Neural cell (in vitro differentiated cells): ENCODE measurements around the gene CH25H. TPM values are rescaled to one million over a fixed set of nuclear protein-coding genes. Genes with fewer than 3 reads are reported as not detected.

ENCODE experiments used
- H2AFZ ChIP-seq: fragments of 200-600, 300-800 bp; sonication (generic), shearing (Covaris generic); 2 replicates; pipeline ENCODE4 v1.6.0; 2014; ENCODE audit warnings: low read depth, mild to moderate bottlenecking, antibody characterized with exemption, low read length, moderate library complexity
- H3F3A ChIP-seq: fragments of 200-600 bp; shearing (Covaris generic); 2 replicates; pipeline ENCODE4 v1.6.1; 2016; ENCODE audit warnings: mild to moderate bottlenecking, moderate library complexity, mixed read lengths, antibody characterized with exemption, low read length; ENCODE audit not compliant: insufficient read depth, poor library complexity, severe bottlenecking
- H3K27ac ChIP-seq: fragments of 200-600, 300-800 bp; sonication (generic), shearing (Covaris generic); 2 replicates; pipeline ENCODE4 v1.5.1; 2014; ENCODE audit warnings: mild to moderate bottlenecking, low read length, moderate library complexity
- H3K27me3 ChIP-seq: fragments of 300-800, 200-600 bp; sonication (generic), shearing (Covaris generic); 2 replicates; pipeline ENCODE4 v1.6.0; 2014; ENCODE audit warnings: mild to moderate bottlenecking, low read depth, low read length, moderate library complexity; ENCODE audit not compliant: insufficient read depth
- H3K36me3 ChIP-seq: fragments of 300-800, 200-600 bp; sonication (generic), shearing (Covaris generic); 2 replicates; pipeline ENCODE4 v1.5.1; 2014; ENCODE audit warnings: mild to moderate bottlenecking, antibody characterized with exemption, low read length, moderate library complexity; ENCODE audit not compliant: insufficient read depth
- H3K4me2 ChIP-seq: fragments of 300-800, 200-600 bp; sonication (generic), shearing (Covaris generic); 2 replicates; pipeline ENCODE4 v1.6.0; 2014; ENCODE audit warnings: mild to moderate bottlenecking, low read length
- H3K4me3 ChIP-seq: fragments of 300-800, 200-600 bp; sonication (generic), shearing (Covaris generic); 2 replicates; pipeline ENCODE4 v1.5.1; 2014; ENCODE audit warnings: mild to moderate bottlenecking, low read length, moderate library complexity
- H3K79me2 ChIP-seq: fragments of 200-600 bp; shearing (Covaris generic); replicated peaks from 2 replicates; pipeline ENCODE4 v1.6.0; 2014; ENCODE audit warnings: mild to moderate bottlenecking, low read length, moderate library complexity; ENCODE audit not compliant: insufficient read depth
- H3K9ac ChIP-seq: fragments of 300-800, 200-600 bp; sonication (generic), shearing (Covaris generic); 2 replicates; pipeline ENCODE4 v1.6.1; 2016; ENCODE audit warnings: mild to moderate bottlenecking, low read length, mixed read lengths
- H3K9me2 ChIP-seq: fragments of 200-600 bp; shearing (Covaris generic); 2 replicates; pipeline ENCODE4 v1.6.1; 2016; ENCODE audit warnings: mild to moderate bottlenecking, low read length, mixed read lengths; ENCODE audit not compliant: insufficient read depth
- H3K9me3 ChIP-seq: fragments of 200-600, 300-800 bp; sonication (generic), shearing (Covaris generic); 2 replicates; pipeline ENCODE4 v1.6.1; 2016; ENCODE audit warnings: mild to moderate bottlenecking, mixed run types, low read length, moderate library complexity, mixed read lengths
- H4K20me1 ChIP-seq: fragments of 200-600 bp; shearing (Covaris generic); 2 replicates; pipeline ENCODE4 v1.6.1; 2016; ENCODE audit warnings: mild to moderate bottlenecking, mixed run types; ENCODE audit not compliant: insufficient read depth
- EP300 ChIP-seq: fragments of 450-650 bp; conservative IDR thresholded peaks from 2 replicates; pipeline ENCODE4 v1.6.1; 2014; ENCODE audit warnings: antibody characterized with exemption, mild to moderate bottlenecking, moderate library complexity; ENCODE audit not compliant: poor library complexity, severe bottlenecking
- EZH2 ChIP-seq: fragments of 200-600, 300-800 bp; shearing (Covaris generic), sonication (generic); IDR thresholded peaks from 2 replicates; pipeline ENCODE4 v1.6.1; 2014; ENCODE audit warnings: antibody characterized with exemption, low read length, borderline replicate concordance, mild to moderate bottlenecking; ENCODE audit not compliant: insufficient read depth, poor library complexity, severe bottlenecking
- MXI1 ChIP-seq: fragments of 450-650 bp; conservative IDR thresholded peaks from 2 replicates; pipeline ENCODE4 v1.6.1; 2014; ENCODE audit warnings: antibody characterized with exemption, mild to moderate bottlenecking; ENCODE audit not compliant: poor library complexity, severe bottlenecking
- POLR2AphosphoS5 ChIP-seq: IDR thresholded peaks from 2 replicates; pipeline ENCODE4 v1.6.1; 2012
- RAD21 ChIP-seq: fragments of 450-650 bp; conservative IDR thresholded peaks from 2 replicates; pipeline ENCODE4 v1.6.1; 2014; ENCODE audit warnings: antibody characterized with exemption, mild to moderate bottlenecking, moderate library complexity
- SMC3 ChIP-seq: fragments of 450-650 bp; conservative IDR thresholded peaks from 2 replicates; pipeline ENCODE4 v1.6.1; 2014; ENCODE audit warnings: antibody characterized with exemption, mild to moderate bottlenecking, moderate library complexity; ENCODE audit not compliant: poor library complexity
- TAF1 ChIP-seq: IDR thresholded peaks from 2 replicates; pipeline ENCODE4 v1.6.1; 2012; ENCODE audit warnings: low read depth
- polyA plus RNA-seq: library from polyadenylated mRNA; depleted of rRNA; stranded (reverse); fragments of >200 nt; gene quantifications from 2 replicates; pipeline ENCODE4 v1.2.3, GENCODE V29; 2014
- TF ChIP-seq, protein P1 (sequence below): IDR thresholded peaks from 2 replicates; pipeline ENCODE4 v1.6.1; 2012; ENCODE audit warnings: borderline replicate concordance
- TF ChIP-seq, protein P2 (sequence below): fragments of 450-650 bp; IDR thresholded peaks from 2 replicates; pipeline ENCODE4 v1.5.1; 2014; ENCODE audit warnings: antibody characterized with exemption, mild to moderate bottlenecking, moderate library complexity; ENCODE audit not compliant: poor library complexity, severe bottlenecking

The CH25H gene
- polyA plus RNA-seq, 1 donor from 2014 or later: 0.22 TPM

DNA sequence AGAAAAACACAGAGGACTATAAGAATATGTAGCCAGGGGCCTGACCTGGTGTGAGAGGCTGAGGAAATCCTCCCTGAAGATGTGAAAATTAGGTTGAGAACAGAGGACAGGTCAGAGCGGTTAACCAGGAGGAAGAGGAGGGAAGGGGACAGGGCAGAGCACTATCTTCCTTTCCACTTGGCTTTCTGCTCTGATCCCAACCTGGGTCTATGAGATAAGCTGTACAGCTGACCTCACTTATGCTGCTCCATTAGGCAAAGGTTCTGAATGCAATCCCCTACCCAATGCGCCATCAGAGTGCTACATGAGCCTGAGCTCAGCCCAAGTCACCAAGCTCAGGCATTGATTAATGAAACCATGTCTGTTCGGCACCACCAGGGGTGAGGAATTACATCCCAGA is 33.9 kb upstream of the CH25H start:
- no peaks in the 10 kb centered on the region for H3K36me3 ChIP-seq
- H3K9me2 ChIP-seq: no peaks in the 10 kb centered on the region
- TF ChIP-seq TAF1 (no peak), MXI1 (no peak), RAD21 (no peak), EP300 (no peak), SMC3 (no peak), EZH2 (no peak), POLR2AphosphoS5 (no peak)
- TF ChIP-seq, protein P1, sequence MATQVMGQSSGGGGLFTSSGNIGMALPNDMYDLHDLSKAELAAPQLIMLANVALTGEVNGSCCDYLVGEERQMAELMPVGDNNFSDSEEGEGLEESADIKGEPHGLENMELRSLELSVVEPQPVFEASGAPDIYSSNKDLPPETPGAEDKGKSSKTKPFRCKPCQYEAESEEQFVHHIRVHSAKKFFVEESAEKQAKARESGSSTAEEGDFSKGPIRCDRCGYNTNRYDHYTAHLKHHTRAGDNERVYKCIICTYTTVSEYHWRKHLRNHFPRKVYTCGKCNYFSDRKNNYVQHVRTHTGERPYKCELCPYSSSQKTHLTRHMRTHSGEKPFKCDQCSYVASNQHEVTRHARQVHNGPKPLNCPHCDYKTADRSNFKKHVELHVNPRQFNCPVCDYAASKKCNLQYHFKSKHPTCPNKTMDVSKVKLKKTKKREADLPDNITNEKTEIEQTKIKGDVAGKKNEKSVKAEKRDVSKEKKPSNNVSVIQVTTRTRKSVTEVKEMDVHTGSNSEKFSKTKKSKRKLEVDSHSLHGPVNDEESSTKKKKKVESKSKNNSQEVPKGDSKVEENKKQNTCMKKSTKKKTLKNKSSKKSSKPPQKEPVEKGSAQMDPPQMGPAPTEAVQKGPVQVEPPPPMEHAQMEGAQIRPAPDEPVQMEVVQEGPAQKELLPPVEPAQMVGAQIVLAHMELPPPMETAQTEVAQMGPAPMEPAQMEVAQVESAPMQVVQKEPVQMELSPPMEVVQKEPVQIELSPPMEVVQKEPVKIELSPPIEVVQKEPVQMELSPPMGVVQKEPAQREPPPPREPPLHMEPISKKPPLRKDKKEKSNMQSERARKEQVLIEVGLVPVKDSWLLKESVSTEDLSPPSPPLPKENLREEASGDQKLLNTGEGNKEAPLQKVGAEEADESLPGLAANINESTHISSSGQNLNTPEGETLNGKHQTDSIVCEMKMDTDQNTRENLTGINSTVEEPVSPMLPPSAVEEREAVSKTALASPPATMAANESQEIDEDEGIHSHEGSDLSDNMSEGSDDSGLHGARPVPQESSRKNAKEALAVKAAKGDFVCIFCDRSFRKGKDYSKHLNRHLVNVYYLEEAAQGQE: no peak
- TF ChIP-seq, protein P2, sequence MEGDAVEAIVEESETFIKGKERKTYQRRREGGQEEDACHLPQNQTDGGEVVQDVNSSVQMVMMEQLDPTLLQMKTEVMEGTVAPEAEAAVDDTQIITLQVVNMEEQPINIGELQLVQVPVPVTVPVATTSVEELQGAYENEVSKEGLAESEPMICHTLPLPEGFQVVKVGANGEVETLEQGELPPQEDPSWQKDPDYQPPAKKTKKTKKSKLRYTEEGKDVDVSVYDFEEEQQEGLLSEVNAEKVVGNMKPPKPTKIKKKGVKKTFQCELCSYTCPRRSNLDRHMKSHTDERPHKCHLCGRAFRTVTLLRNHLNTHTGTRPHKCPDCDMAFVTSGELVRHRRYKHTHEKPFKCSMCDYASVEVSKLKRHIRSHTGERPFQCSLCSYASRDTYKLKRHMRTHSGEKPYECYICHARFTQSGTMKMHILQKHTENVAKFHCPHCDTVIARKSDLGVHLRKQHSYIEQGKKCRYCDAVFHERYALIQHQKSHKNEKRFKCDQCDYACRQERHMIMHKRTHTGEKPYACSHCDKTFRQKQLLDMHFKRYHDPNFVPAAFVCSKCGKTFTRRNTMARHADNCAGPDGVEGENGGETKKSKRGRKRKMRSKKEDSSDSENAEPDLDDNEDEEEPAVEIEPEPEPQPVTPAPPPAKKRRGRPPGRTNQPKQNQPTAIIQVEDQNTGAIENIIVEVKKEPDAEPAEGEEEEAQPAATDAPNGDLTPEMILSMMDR: no peak
- H3K9ac ChIP-seq: no peak overlapping the region
- H3K27me3 ChIP-seq: no peaks in the 10 kb centered on the region
- H3K4me2 ChIP-seq: no peak overlapping the region
- H3K79me2 ChIP-seq: no peaks in the 10 kb centered on the region
- no peaks in the 10 kb centered on the region for H3K9me3 ChIP-seq
- H3K4me3 ChIP-seq: no peak overlapping the region
- no peaks in the 10 kb centered on the region for H3F3A ChIP-seq
- no peaks in the 10 kb centered on the region for H4K20me1 ChIP-seq
- no peak overlapping the region for H2AFZ ChIP-seq
- no peak overlapping the region for H3K27ac ChIP-seq

DNA sequence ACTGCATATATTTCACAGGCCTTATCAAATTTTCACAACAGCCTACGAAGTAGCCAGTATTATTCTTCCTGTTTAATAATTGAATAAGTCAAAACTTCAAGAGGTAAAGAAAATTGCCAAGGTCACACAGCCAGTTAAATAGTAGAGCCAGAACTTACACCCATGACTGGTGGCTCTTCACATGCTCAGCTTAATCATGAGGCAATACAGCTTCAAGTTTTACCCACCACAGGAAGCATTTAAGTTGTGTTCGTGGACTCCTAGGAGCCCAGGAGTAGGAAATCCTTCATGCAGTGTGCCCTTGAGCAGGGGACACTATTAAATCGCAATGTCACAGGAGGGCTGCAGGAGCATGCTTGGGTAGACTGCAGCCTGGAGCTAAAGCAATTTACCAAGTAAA is 33.4 kb upstream of the CH25H start:
- TF ChIP-seq RAD21: no peak
- TF ChIP-seq SMC3: no peak
- TF ChIP-seq EZH2: no peak
- no peak for TF ChIP-seq TAF1
- TF ChIP-seq, protein P2: no peak
- TF ChIP-seq, protein P1: no peak
- no peak for TF ChIP-seq MXI1
- no peak for TF ChIP-seq EP300
- TF ChIP-seq POLR2AphosphoS5: no peak
- no peaks in the 10 kb centered on the region for H3K79me2 ChIP-seq
- no peak overlapping the region for H3K27ac ChIP-seq

More for the DNA sequence above, 33.4 kb upstream of the CH25H start:
- Histone ChIP-seq H3K4me3 (no peak overlapping the region), H3K4me2 (no peak overlapping the region), H3F3A (no peaks in the 10 kb centered on the region), H4K20me1 (no peaks in the 10 kb centered on the region), H3K9me2 (no peaks in the 10 kb centered on the region), H3K9me3 (no peaks in the 10 kb centered on the region), H3K36me3 (no peaks in the 10 kb centered on the region), H3K9ac (no peak overlapping the region), H3K27me3 (no peaks in the 10 kb centered on the region), H2AFZ (no peak overlapping the region)
